GM15510 (cell line): Measurements from ENCODE around the gene ICOS.

ENCODE experiments used
- POLR2A ChIP-seq: IDR thresholded peaks from 3 replicates; pipeline ENCODE4 v1.6.1; 2011; ENCODE audit warnings: borderline replicate concordance; ENCODE audit not compliant: insufficient read length; ENCODE audit errors: extremely low read depth

Gene ICOS, protein sequence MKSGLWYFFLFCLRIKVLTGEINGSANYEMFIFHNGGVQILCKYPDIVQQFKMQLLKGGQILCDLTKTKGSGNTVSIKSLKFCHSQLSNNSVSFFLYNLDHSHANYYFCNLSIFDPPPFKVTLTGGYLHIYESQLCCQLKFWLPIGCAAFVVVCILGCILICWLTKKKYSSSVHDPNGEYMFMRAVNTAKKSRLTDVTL

DNA sequence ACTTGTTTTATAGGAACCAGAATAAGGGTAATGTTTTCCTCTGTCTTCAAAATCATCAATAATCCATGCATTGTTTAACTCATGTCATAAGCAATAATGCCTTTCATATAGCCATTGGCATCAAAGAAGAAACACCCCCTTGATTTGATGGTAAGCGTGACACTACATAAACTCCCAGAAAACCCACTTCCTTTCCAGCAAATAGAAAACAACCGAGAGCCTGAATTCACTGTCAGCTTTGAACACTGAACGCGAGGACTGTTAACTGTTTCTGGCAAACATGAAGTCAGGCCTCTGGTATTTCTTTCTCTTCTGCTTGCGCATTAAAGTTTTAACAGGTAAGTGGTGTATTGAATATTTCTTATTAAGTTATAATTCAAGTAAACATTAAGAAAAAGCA lies at the start of gene ICOS:
Gene ICOS, plus strand, starts transcription at position 229 of the 400 bp plus-strand sequence. Its CDS starts 52 bp downstream, at position 281.
- TF ChIP-seq POLR2A = no peak

DNA sequence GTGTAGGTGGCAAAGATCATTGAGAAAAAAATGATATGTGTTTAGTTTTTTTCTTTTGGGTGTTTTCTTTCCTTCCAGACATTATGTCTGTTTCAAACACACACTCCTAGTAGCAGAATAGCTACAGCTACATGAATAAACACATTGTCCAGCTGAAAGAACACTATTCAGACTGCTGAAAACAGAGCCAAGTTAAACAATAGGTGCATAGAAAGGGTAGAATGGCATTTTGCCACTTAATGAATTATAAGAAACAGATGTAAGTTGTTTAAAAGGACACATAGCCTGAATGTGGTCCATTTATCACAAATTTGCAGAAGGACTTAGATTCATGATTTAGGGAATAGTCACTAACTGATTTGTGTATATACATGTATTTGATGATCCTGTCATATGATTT lies 48.9 kb upstream of the ICOS start:
- no peak for TF ChIP-seq POLR2A

DNA sequence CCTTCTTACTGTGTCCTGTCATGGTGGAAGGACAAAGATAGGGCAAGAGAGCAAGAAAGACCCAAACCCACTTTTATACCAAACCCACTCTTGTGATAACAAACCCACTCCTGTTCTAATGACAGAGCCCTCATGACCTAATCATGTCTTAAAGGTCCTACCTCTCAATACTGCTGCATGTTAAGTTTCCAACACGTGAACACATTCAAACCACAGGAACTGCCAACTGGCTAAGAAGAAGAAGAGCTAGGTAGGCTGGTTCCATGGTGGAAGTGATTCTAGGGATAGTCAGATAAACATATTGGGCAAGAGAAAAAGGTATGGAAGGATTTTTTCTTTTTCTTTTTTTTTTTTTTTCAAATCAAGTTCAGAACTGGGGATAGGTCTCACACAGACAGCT lies 47.0 kb upstream of the ICOS start:
- TF ChIP-seq POLR2A = no peak

DNA sequence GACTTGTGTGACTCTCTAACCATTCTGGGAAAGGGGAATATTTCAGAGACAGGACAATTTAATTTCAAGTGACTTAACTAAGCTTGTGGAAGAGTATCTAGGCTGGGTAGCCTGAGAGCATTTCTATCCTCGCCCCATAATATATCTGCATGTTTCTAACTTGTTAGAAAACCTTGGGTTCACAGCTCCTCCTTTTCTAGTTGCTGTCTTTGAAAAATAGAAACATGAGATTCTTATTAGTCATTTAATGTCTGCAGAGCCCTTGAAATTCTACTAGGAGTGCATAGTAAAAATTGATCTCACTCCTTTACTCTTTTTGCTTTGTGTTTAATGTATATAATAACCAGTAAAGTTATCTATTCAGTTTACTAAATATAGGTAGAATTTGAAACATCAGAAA lies 46.6 kb upstream of the ICOS start:
- no peak for TF ChIP-seq POLR2A

DNA sequence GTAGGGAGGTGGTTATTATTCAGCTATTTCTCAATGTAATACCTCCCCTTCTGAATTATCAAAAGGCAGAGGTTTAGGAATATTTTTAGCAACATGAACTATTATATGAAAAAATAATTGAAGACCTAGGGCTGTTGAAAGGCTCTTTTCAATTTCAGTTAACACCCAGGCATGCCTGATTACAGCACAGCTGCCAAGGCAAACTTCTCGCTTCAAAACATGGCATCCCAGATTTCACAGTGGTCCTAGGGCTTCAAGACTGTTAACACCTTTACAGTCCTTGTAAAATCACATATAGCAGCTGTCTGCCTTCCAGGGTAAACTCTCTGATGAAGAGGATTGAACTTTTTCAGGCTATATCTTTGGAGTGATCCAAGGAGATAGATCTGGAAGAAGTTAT lies 45.8 kb upstream of the ICOS start:
- no peak for TF ChIP-seq POLR2A

DNA sequence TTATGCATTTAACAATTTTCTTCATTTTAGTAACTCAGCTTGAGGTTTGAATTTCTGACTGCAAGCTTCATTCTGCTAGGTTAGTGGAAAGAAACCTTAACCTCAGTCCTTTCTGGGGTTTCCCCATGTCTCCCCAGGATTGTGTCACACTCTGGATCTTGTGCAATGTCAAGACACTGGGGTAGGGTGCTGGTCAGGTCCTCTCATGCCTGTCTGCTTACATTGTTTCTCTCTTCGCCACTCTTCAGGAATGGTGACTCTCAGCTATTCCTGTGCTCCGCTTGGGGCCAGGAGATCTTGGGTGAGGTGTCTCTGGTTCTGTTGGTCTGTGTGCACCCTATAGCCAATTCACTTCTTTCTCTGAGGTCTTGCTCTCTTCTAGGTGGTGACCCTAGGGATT lies 45.1 kb upstream of the ICOS start:
- no peak for TF ChIP-seq POLR2A

DNA sequence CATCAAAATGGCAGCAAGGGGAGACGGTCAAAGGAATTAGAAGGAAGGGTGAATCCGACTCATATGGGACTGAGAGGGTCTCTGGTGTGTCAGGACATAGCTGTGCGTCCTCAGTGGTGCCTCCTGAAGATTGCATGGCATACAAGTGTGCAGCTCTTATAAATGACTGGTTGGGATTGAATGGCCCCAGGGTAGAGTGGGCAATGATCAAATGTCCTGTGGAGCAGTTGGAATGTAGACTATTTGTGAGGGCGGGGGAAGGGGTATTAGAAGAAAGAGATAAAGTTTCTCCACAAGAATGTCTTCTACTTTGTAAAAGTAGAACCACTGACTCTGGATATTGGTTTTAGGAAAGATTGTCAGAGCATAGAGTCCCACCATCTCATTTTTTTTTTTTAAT lies 44.4 kb upstream of the ICOS start:
- no peak for TF ChIP-seq POLR2A

DNA sequence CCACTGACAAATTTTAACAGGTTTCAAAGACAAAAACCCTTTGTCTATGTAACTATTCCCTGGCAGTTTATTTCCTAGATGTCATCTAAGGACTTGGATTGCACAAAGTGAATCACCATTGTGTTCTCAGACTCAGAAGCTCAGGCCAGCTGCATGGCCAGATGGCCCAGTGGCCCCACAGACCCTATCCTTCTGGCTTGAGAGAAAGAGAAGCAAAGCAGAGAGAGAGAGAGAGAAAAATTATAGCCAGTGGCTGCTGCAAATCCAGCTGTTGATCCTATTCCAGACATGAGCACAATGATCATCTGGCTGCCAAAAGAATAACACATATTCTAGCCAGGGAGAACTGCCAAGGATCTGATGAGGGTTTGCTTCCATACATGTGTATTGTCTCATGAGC lies 43.2 kb upstream of the ICOS start:
- TF ChIP-seq POLR2A = no peak

DNA sequence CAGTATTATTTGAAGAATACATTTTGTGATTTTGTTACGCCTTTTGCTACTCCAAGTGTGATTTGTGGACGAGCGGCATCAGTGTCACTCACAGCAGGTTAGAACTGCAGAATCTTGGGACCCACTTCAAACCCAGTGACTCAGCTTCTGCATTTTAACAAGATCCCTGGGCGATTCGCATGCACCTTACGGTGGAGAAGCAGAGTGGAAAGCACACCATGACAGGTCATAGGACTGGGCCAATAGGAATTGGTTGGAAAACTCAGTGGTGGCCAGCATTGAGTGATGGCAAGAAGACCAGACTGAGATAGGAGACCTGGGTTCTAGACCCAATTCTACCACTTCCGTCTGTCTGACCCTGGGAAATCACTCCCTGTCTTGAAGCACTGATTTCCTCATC lies 42.7 kb upstream of the ICOS start:
- no peak for TF ChIP-seq POLR2A

DNA sequence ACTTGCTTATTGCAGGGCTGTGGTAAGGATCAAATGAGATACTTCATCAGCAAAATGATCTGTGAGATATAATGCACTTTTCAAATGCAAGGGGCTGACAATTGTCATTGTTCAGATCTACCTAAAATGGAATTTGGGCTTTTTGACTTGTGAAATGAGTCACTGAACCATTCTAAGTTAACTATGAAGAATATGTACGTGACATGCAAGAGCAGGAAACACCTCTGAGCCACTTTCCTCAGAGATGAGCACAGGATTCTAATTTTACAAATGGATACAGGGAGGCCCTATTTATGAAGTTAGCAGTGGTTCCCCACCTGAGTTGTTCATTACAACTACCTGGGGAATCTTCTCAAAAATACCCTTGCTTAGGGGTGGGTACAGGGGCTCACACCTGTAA lies 42.3 kb upstream of the ICOS start:
- no peak for TF ChIP-seq POLR2A

DNA sequence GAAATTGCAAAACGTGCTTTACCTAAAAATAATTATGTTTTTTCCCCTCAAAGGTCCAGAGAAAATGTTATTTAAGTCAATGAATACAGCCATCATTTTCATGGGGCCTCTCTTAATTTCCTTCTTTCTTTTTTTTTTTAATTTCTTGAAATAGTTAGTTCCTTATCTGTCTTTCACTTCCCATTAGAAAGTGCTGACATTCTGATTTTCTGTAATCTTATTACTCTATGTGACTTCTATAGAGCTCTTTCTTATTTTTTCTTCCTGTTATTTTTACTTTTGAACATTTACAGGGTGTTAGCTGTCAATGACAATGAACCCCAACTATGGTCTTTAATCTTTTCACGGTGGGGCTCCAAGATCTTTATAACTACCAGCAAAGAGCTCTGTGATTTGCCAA lies 39.0 kb upstream of the ICOS start:
- no peak for TF ChIP-seq POLR2A

DNA sequence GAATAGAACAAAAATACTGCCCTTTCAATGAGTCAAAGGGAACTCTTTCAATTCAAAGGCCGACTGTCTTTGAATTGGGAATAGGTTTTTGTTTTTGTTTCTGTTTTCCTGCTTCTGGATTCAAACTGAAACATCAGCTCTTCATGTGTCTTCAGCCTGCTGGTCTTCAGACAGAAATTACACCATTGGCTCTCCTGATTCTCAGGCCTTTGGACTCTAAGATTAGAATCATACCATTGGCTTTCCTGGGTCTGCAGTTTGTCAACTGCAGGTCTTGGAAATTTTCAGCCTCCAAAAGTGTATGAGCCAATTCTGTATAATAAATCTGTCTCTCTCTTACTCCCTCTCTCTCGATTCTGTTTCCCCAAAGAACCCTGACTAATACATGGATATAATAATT lies 37.9 kb upstream of the ICOS start:
- no peak for TF ChIP-seq POLR2A

DNA sequence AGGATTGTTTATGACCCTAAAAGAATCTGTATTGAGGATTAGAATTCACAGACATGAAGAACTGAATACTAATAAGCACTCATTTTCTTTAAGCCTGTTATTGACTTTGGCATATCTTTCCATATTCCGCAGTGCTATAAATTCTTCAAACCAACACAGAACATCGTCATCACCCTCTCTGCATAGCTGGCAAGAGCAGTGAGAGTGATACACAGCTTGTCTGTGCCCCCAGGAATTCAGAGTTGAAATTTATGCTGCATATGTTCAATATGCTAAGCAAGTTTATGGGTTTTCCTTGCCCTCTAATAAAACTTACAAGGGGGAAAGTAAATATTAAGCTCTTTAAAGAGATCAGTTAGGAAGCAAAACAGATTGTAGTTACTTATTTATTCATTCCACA lies 36.3 kb upstream of the ICOS start:
- TF ChIP-seq POLR2A = no peak

DNA sequence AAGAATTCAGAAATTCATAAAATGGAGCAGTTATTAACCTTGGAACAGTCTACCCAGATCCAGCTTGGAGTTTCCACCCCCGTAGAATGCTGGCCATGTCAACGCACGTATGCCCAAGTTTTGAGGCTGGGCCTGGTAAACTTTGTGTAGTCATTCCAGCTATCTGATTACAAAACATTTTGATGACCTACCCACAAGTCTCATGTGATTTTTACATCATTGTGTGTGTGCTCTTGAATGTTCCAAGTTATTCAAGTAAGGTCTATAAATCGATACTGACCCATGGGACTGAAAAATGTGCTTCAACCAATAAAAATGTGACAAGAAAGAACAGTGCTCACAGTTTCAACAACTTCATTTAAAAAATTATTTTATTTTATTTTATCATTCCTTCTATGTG lies 32.5 kb upstream of the ICOS start:
- no peak for TF ChIP-seq POLR2A

DNA sequence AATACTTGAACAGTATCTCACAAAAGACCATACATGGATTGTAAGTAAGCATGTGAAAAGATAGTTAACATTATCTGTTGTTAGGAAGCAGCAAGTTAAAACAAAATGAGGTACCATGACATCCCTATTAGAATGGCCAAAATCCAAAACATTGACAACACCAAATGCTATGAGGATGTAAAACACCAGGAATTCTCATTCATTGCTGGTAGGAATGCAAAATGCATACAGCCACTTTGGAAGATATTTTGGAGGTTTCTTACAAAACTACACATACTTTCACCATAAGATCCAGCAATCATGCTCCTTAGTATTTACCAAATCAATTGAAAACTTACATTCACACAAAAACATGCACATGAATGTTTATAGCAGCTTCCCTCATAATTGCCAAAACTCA lies 30.9 kb upstream of the ICOS start:
- no peak for TF ChIP-seq POLR2A

DNA sequence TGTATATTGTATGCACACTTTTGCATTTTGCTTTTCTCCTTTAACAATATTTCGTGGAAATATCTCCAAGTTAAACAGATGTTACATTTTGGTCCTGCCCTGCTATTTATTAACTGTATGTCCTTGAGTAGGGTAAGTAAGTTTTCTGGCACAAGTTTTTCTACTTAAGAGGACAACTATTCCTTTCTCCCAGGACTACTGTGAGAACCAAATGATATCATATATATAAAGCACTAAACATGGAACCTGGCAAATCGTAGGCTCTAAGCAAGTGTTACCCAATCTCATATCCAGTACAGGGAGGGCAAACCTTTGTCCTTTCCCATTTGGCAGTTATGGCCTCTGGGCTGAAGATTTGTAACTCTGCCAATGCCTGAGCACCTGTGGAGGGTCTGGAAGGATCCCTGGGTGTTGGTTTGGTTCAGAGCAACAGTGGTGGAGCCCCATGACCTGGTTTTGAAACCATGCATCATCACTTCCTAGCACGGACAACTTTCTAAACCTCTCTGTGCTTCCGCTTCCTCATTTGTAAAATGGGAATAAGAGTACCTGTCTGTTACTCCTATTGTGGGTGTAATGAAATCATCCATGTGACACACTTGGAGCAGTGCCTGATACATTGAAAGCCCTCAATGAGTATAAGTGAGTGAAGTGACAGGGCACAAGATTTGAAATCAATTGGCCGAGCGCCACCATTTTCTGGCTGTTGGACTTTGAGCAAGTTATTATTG lies 28.3 kb upstream of the ICOS start:
- no peak for TF ChIP-seq POLR2A
